ENCODE results near the gene MTMR3. TPM values are rescaled to one million over a fixed set of nuclear protein-coding genes. Genes with fewer than 3 reads are reported as not detected.
"Not testable (repeated sequence)": the region's sequence is repeated elsewhere in the genome, so short reads cannot be mapped to it uniquely, and the experiment has no call there.

The MTMR3 gene
- total RNA-seq, 4 donors from 2014 or later, result 17.2 to 77.8 (median 62.5) TPM

- no peaks in the 10 kb centered on the region for H3K36me3 ChIP-seq
- no peak for TF ChIP-seq POLR2A (IDR thresholded peaks at IDR 0.05)
- TF ChIP-seq, protein P1, sequence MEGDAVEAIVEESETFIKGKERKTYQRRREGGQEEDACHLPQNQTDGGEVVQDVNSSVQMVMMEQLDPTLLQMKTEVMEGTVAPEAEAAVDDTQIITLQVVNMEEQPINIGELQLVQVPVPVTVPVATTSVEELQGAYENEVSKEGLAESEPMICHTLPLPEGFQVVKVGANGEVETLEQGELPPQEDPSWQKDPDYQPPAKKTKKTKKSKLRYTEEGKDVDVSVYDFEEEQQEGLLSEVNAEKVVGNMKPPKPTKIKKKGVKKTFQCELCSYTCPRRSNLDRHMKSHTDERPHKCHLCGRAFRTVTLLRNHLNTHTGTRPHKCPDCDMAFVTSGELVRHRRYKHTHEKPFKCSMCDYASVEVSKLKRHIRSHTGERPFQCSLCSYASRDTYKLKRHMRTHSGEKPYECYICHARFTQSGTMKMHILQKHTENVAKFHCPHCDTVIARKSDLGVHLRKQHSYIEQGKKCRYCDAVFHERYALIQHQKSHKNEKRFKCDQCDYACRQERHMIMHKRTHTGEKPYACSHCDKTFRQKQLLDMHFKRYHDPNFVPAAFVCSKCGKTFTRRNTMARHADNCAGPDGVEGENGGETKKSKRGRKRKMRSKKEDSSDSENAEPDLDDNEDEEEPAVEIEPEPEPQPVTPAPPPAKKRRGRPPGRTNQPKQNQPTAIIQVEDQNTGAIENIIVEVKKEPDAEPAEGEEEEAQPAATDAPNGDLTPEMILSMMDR (IDR thresholded peaks at IDR 0.05), result no peak
- H3K9me3 ChIP-seq, result no peaks in the 10 kb centered on the region
- no peak overlapping the region for H3K27ac ChIP-seq
- H3K27me3 ChIP-seq, result no peaks in the 10 kb centered on the region
- H3K4me1 ChIP-seq, result no peaks in the 10 kb centered on the region
- H3K4me3 ChIP-seq, result no peak overlapping the region
- DNase-seq, result no peak
- intact Hi-C loops (cut with DNase I; ENCODE audit: low total_unique reads), result no loop called here
These were observed 173.0 kb downstream of the MTMR3 start for GRCh38 chr22:30056015-30056414.

DNA sequence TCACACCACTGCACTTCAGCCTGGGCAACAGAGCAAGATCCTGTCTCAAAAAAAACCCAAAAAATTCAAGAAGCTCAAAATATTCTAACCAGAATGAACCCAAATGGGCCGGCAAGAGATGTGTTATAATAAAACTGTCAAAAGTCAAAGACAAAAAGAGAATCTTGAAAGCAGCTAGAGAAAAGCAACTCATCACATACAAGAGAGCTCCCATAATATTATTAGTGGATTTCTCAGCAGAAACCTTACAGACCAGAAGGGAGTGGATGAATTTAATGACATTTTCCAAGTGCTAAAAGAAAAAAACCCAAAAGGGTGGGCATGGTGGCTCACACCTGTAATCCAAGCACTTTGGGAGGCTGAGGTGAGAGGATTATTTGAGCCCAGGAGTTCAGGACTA, 174.4 kb downstream of the MTMR3 start:
- no peak overlapping the region for H3K27ac ChIP-seq
- no peak for DNase-seq
- H3K4me1 ChIP-seq, result no peaks in the 10 kb centered on the region
- TF ChIP-seq, protein P1 (IDR thresholded peaks at IDR 0.05), result no peak
- no peak for TF ChIP-seq POLR2A (IDR thresholded peaks at IDR 0.05)
- no peaks in the 10 kb centered on the region for H3K9me3 ChIP-seq
- H3K36me3 ChIP-seq, result no peaks in the 10 kb centered on the region
- intact Hi-C loops (cut with DNase I; ENCODE audit: low total_unique reads), result no loop called here
- H3K27me3 ChIP-seq, result no peaks in the 10 kb centered on the region
- H3K4me3 ChIP-seq, result no peak overlapping the region

DNA sequence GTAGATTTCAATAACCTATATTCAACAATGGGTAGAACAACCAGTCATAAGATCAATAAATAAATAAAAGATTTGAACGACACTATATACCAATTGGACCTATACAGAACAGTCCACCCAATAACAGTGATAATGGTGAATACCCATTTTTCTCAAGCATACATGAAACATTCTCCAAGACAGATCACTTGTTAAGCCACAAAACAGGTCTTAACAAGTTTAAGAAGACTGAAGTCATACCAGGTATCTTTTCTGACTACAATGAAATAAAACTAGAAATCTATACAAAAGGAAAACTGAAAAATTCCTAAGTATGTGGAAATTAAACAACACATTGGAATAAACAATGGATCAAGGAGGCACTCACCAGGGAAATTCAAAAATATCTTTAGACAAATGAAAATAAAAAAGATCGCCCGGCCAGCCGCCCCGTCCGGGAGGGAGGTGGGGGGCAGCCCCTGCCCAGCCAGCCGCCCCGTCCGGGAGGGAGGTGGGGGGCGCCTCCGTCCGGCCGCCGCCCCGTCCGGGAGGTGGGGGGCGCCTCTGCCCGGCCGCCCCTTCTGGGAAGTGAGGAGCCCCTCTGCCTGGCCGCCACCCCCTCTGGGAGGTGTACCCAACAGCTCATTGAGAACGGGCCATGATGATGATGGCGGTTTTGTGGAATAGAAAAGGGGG, 176.5 kb downstream of the MTMR3 start:
- H3K27me3 ChIP-seq; intact Hi-C loops (cut with DNase I; ENCODE audit: low total_unique reads); H3K9me3 ChIP-seq; H3K36me3 ChIP-seq; H3K27ac ChIP-seq; DNase-seq; H3K4me3 ChIP-seq; H3K4me1 ChIP-seq: not testable (repeated sequence)

- H3K4me1 ChIP-seq; H3K36me3 ChIP-seq; H3K4me3 ChIP-seq; H3K27ac ChIP-seq; H3K27me3 ChIP-seq; DNase-seq; intact Hi-C loops (cut with DNase I; ENCODE audit: low total_unique reads): not testable (repeated sequence)
- H3K9me3 ChIP-seq, result peaks cover 0 to 11% of the 10 kb centered on the region in 2 donors
These were observed 178.1 kb downstream of the MTMR3 start for GRCh38 chr22:30061094-30061493.

DNA sequence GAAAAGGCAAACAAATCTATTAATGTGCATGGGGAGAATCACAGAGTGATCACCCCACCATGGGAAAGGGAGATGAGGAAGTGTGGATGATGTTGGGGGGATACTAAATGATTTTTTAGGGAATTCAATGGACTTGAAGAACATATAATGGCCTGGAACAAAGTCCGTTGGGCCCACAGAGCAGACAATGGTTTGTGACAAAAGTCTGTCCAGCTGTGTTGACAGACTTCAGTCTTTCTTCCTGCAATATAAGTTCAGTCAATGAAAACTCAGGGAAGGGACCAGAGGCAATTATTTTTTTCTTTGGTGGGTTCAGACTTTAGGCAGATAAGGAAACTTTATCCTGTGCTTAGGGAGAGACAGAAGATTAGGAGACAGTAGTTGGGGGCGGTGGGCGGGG, 179.3 kb downstream of the MTMR3 start:
- no peak for DNase-seq
- Histone ChIP-seq H3K36me3 (no peaks in the 10 kb centered on the region), H3K27me3 (no peaks in the 10 kb centered on the region), H3K9me3 (peaks cover 0 to 11% of the 10 kb centered on the region in 2 donors), H3K27ac (no peak overlapping the region), H3K4me3 (no peak overlapping the region), H3K4me1 (no peaks in the 10 kb centered on the region)
- TF ChIP-seq, protein P1 (IDR thresholded peaks at IDR 0.05), result no peak
- TF ChIP-seq POLR2A (IDR thresholded peaks at IDR 0.05), result no peak
- intact Hi-C loops (cut with DNase I; ENCODE audit: low total_unique reads), result no loop called here

- H3K9me3 ChIP-seq, result peaks cover 0 to 11% of the 10 kb centered on the region in 2 donors
- H3K27me3 ChIP-seq, result no peaks in the 10 kb centered on the region
- TF ChIP-seq POLR2A (IDR thresholded peaks at IDR 0.05), result no peak
- TF ChIP-seq, protein P1 (IDR thresholded peaks at IDR 0.05), result no peak
- intact Hi-C loops (cut with DNase I; ENCODE audit: low total_unique reads), result no loop called here
- DNase-seq, result no peak
- no peak overlapping the region for H3K27ac ChIP-seq
- H3K4me3 ChIP-seq, result no peak overlapping the region
- no peaks in the 10 kb centered on the region for H3K36me3 ChIP-seq
- H3K4me1 ChIP-seq, result no peaks in the 10 kb centered on the region
These were observed 180.0 kb downstream of the MTMR3 start for GRCh38 chr22:30062950-30063349.
